Neural progenitor cell (in vitro differentiated cells): Measurements from ENCODE around the gene PKNOX2. TPM values are rescaled to one million over a fixed set of nuclear protein-coding genes. Genes with fewer than 3 reads are reported as not detected.

Experiments
- DNase-seq: peaks from one replicate; pipeline ENCODE4 v3.0.0-alpha.2; 2016; ENCODE audit warnings: low spot score
- H2AFZ ChIP-seq: fragments of 200-600 bp; sonication (generic); replicated peaks from 2 replicates; pipeline ENCODE4 v1.6.1; 2016; ENCODE audit warnings: antibody characterized with exemption
- H3F3A ChIP-seq: fragments of 200-600 bp; sonication (generic); 2 replicates; pipeline ENCODE4 v1.6.1; 2016; ENCODE audit warnings: antibody characterized with exemption, low read depth
- H3K27ac ChIP-seq: fragments of 200-600 bp; sonication (generic); 2 replicates; pipeline ENCODE4 v1.5.1; 2016; ENCODE audit warnings: mild to moderate bottlenecking
- H3K27me3 ChIP-seq: fragments of 200-600 bp; sonication (generic); 2 replicates; pipeline ENCODE4 v1.6.1; 2016; ENCODE audit warnings: mild to moderate bottlenecking, moderate library complexity
- H3K36me3 ChIP-seq: fragments of 200-600 bp; sonication (generic); 2 replicates; pipeline ENCODE4 v1.5.1; 2016
- H3K4me1 ChIP-seq: fragments of 200-600 bp; sonication (generic); 2 replicates; pipeline ENCODE4 v1.6.1; 2016; ENCODE audit warnings: mixed run types
- H3K4me2 ChIP-seq: fragments of 200-600 bp; sonication (generic); 2 replicates; pipeline ENCODE4 v1.6.1; 2016
- H3K4me3 ChIP-seq: fragments of 200-600 bp; sonication (generic); 2 replicates; pipeline ENCODE4 v1.5.1; 2016
- H3K79me2 ChIP-seq: fragments of 200-600 bp; sonication (generic); 2 replicates; pipeline ENCODE4 v1.6.1; 2016; ENCODE audit warnings: low read depth
- H3K9ac ChIP-seq: fragments of 200-600 bp; sonication (generic); 2 replicates; pipeline ENCODE4 v1.6.1; 2016
- H3K9me3 ChIP-seq: fragments of 200-600 bp; sonication (generic); 2 replicates; pipeline ENCODE4 v1.5.1; 2016; ENCODE audit warnings: low read depth
- H4K20me1 ChIP-seq: fragments of 200-600 bp; sonication (generic); 2 replicates; pipeline ENCODE4 v1.6.1; 2016; ENCODE audit warnings: low read depth
- H3K27ac Mint-ChIP-seq: 3 replicates; pipeline ENCODE4 v1.8.0; 2021; ENCODE audit warnings: mixed read lengths
- H3K27me3 Mint-ChIP-seq: 2 replicates; pipeline ENCODE4 v1.8.0; 2022; ENCODE audit warnings: low read depth, mild to moderate bottlenecking, inconsistent platforms, moderate library complexity, mixed read lengths; ENCODE audit not compliant: insufficient read depth
- H3K36me3 Mint-ChIP-seq: 3 replicates; pipeline ENCODE4 v1.8.0; 2021; ENCODE audit warnings: mixed read lengths
- H3K4me1 Mint-ChIP-seq: 3 replicates; pipeline ENCODE4 v1.8.0; 2021; ENCODE audit warnings: mixed read lengths
- H3K4me3 Mint-ChIP-seq: 3 replicates; pipeline ENCODE4 v1.8.0; 2021; ENCODE audit warnings: mild to moderate bottlenecking, moderate library complexity, mixed read lengths
- H3K9me3 Mint-ChIP-seq: 3 replicates; pipeline ENCODE4 v1.8.0; 2020; ENCODE audit warnings: mixed read lengths
- CTCF ChIP-seq: fragments of 200-600 bp; sonication (generic); IDR thresholded peaks from 2 replicates; pipeline ENCODE4 v1.5.1; 2017; ENCODE audit warnings: antibody characterized with exemption, mild to moderate bottlenecking
- EZH2 ChIP-seq: fragments of 200-600 bp; sonication (generic); IDR thresholded peaks from 2 replicates; pipeline ENCODE4 v1.6.1; 2017; ENCODE audit warnings: antibody characterized with exemption, mild to moderate bottlenecking, moderate library complexity
- EZH2phosphoT487 ChIP-seq: fragments of 200-600 bp; sonication (generic); IDR thresholded peaks from 2 replicates; pipeline ENCODE4 v1.6.1; 2017; ENCODE audit warnings: antibody characterized with exemption
- total RNA-seq: library from RNA; depleted of rRNA; stranded (reverse); fragments of >200 nt; gene quantifications from 2 replicates; pipeline ENCODE4 v1.2.3, GENCODE V29; 2015; ENCODE audit warnings: low replicate concordance

The PKNOX2 gene
- total RNA-seq, 1 donor from 2014 or later, result 4.3 TPM

- Histone ChIP-seq H3K27me3 (no peaks in the 10 kb centered on the region), H3K4me2 (no peak overlapping the region), H3K79me2 (no peaks in the 10 kb centered on the region), H4K20me1 (no peaks in the 10 kb centered on the region), H3K9ac (no peak overlapping the region), H2AFZ (no peak overlapping the region), H3K27ac (no peak overlapping the region), H3K9me3 (no peaks in the 10 kb centered on the region), H3F3A (no peaks in the 10 kb centered on the region), H3K36me3 (no peaks in the 10 kb centered on the region), H3K4me3 (no peak overlapping the region), H3K4me1 (peaks cover 16% of the 10 kb centered on the region)
- peak overlapping the region; percentile 38 for H3K27ac Mint-ChIP-seq
- H3K4me3 Mint-ChIP-seq, result no peak overlapping the region
- peaks cover 11% of the 10 kb centered on the region for H3K27me3 Mint-ChIP-seq
- TF ChIP-seq EZH2, result no peak
- no peak for TF ChIP-seq CTCF
- H3K9me3 Mint-ChIP-seq, result peaks cover 9% of the 10 kb centered on the region
- peaks cover 16% of the 10 kb centered on the region for H3K4me1 Mint-ChIP-seq
- peaks cover 32% of the 10 kb centered on the region for H3K36me3 Mint-ChIP-seq
- no peak for DNase-seq
These were observed 147.8 kb downstream of the PKNOX2 start for GRCh38 chr11:125312391-125312790.

- no peak overlapping the region for H3K27ac Mint-ChIP-seq
These were observed 148.3 kb downstream of the PKNOX2 start for GRCh38 chr11:125312812-125313211.

GRCh38 chr11:125313271-125314219, 149.0 kb downstream of the PKNOX2 start:
- DNase-seq, result no peak
- Histone ChIP-seq H3K9ac (no peak overlapping the region), H3K79me2 (no peaks in the 10 kb centered on the region), H3K4me3 (no peak overlapping the region), H4K20me1 (no peaks in the 10 kb centered on the region), H3K4me1 (peaks cover 16% of the 10 kb centered on the region), H3F3A (no peaks in the 10 kb centered on the region), H3K4me2 (no peak overlapping the region), H3K9me3 (no peaks in the 10 kb centered on the region), H3K36me3 (no peaks in the 10 kb centered on the region), H2AFZ (no peak overlapping the region), H3K27ac (no peak overlapping the region), H3K27me3 (no peaks in the 10 kb centered on the region)
- peaks cover 31% of the 10 kb centered on the region for H3K36me3 Mint-ChIP-seq
- H3K4me3 Mint-ChIP-seq, result no peak overlapping the region
- no peak overlapping the region for H3K27ac Mint-ChIP-seq
- no peak for TF ChIP-seq EZH2
- TF ChIP-seq CTCF, result no peak
- TF ChIP-seq EZH2phosphoT487, result no peak
- H3K4me1 Mint-ChIP-seq, result peaks cover 18% of the 10 kb centered on the region
- peaks cover 12% of the 10 kb centered on the region for H3K9me3 Mint-ChIP-seq
- H3K27me3 Mint-ChIP-seq, result peaks cover 11% of the 10 kb centered on the region

More at GRCh38 chr11:125312812-125313211, 148.3 kb downstream of the PKNOX2 start:
- H3K4me1 ChIP-seq, result peaks cover 16% of the 10 kb centered on the region
- Mint-ChIP-seq H3K36me3 (peaks cover 29% of the 10 kb centered on the region), H3K27me3 (peaks cover 11% of the 10 kb centered on the region), H3K4me1 (peaks cover 16% of the 10 kb centered on the region), H3K9me3 (peaks cover 10% of the 10 kb centered on the region), H3K4me3 (no peak overlapping the region)
- H3K79me2 ChIP-seq, result no peaks in the 10 kb centered on the region
- no peak overlapping the region for H3K9ac ChIP-seq
- no peak overlapping the region for H2AFZ ChIP-seq
- H3F3A ChIP-seq, result no peaks in the 10 kb centered on the region
- H3K9me3 ChIP-seq, result no peaks in the 10 kb centered on the region
- H3K27me3 ChIP-seq, result no peaks in the 10 kb centered on the region
- no peak for DNase-seq
- no peaks in the 10 kb centered on the region for H3K36me3 ChIP-seq
- no peak overlapping the region for H3K4me3 ChIP-seq
- no peak overlapping the region for H3K27ac ChIP-seq
- TF ChIP-seq EZH2 (no peak), CTCF (no peak), EZH2phosphoT487 (no peak)
- no peak overlapping the region for H3K4me2 ChIP-seq
- no peaks in the 10 kb centered on the region for H4K20me1 ChIP-seq
